Limb (tissue), 2 donors: ENCODE measurements around the gene BCAM.
"Not testable (repeated sequence)": the region's sequence is repeated elsewhere in the genome, so short reads cannot be mapped to it uniquely, and the experiment has no call there.

Source experiments
- DNase-seq, 2 donors: peaks; one replicate each; pipeline ENCODE4 v3.0.0-alpha.2; 2016; ENCODE audit errors: extremely low spot score in 2 of 2

Gene BCAM

GRCh38 chr19:44816301-44816700, 7.4 kb downstream of the BCAM start:
- DNase-seq = peak in 1 of 2 donors; percentile 40

GRCh38 chr19:44817725-44818465, 9.0 kb downstream of the BCAM start:
- DNase-seq = no peak

GRCh38 chr19:44818466-44819031, 9.6 kb downstream of the BCAM start:
- no peak for DNase-seq

DNA sequence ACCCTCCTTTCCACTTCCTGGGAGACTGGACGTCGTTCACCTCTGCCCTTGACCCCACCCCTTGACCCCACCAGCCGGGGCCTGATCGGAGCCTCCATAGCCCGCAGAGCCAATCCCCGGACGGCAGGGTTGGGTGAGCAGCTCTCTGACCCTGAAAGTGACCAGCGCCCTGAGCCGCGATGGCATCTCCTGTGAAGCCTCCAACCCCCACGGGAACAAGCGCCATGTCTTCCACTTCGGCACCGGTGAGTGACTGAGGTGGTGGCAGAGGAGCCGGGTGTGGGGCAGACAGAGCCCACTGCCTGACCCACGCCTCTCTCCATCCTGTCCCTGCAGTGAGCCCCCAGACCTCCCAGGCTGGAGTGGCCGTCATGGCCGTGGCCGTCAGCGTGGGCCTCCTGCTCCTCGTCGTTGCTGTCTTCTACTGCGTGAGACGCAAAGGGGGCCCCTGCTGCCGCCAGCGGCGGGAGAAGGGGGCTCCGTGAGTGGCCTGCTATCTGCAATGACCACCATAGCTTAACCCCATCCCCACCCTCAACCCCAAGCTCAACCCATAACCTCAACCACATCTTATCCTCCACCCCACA, 10.4 kb downstream of the BCAM start:
- no peak for DNase-seq

- DNase-seq = no peak
Observed at GRCh38 chr19:44820648-44821609, 12.0 kb downstream of the BCAM start.

- DNase-seq = no peak
Observed at GRCh38 chr19:44822177-44822576, 13.3 kb downstream of the BCAM start.

DNA sequence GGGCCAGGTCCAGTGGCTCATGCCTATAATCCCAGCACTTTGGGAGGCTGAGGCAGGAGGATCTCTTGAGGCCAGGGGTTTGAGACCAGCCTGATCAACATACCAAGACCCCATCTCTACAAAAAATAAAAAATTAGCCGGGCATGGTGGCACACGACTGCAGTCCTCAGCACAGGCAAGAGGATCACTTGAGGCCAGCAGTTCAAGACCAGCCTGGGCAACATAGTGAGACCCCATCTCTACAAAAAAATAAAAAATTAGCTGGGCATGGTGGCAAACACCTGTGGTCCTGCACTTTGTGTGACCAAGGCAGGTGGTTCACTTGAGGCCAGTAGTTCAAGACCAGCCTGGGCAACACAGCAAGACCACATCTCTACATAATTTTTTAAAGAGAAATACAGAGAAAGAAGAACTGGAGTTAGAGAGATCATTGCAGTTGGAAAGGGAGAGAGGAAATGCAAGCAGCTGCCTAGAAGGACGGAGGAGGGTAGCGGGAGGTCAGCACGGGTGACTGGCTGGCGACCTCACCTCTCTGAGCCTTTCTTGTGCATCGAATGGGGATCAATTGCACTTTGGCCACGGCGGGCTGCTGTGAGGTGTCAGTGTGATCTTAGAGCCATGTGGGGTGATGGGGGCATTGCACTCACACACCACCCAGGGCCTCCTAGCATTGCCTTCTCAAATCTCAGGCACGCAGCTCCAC, 13.9 kb downstream of the BCAM start:
- no peak for DNase-seq

DNA sequence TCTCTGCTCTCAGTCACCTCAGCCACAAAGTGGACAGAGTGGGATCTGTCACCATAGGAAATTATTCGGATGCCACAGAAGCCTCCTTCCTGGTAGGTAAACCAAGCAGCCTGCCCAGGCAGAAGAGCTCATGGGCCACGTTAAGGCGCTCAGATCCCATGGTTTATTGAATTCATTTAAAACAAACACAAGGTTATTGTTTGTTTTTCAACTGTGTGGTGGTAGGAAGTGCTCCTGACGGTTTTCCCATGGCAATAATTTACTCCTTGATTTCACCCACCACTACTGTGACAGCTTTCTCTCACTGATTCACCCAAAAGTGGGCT, 14.4 kb downstream of the BCAM start:
- no peak for DNase-seq

DNA sequence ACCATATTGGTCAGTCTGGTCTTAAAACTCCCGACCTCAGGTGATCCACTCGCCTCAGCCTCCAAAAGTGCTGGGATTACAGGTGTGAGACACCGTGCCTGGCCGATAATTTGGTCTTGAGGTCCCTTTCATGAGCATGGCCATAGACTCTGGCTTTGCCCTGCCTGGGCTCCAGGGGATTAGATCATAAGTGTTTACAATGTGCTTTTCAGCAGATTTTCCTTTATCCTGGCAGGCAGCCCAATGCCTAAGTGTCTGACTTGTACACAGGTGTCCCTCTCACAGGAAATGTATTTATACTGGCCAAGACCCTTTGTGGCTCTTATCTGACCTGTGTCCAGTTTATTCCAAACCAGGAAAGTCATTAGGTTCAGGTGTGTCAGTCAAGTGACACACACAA, 15.9 kb downstream of the BCAM start:
- DNase-seq = no peak

- DNase-seq = not testable (repeated sequence)
Observed at GRCh38 chr19:44832875-44833274, 24.0 kb downstream of the BCAM start.

DNA sequence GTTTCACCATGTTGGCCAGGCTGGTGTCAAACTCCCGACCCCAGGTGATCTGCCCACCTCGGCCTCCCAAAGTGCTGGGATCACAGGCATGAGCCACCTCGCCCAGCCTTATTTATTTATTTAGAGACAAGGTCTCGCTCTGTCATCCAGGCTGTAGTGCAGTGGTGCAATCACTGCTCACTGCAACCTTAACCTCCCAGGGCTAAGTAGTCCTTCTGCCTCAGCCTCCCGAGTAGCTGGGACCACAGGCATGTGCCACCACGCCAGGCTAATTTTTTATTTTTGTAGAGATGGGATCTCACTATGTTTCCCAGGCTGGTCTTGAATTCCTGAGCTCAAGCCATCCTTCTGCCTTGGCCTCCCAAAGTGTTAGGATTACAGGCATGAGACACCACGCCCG, 25.5 kb downstream of the BCAM start:
- not testable (repeated sequence) for DNase-seq

- no peak for DNase-seq
Observed at GRCh38 chr19:44839276-44839675, 30.4 kb downstream of the BCAM start.

DNA sequence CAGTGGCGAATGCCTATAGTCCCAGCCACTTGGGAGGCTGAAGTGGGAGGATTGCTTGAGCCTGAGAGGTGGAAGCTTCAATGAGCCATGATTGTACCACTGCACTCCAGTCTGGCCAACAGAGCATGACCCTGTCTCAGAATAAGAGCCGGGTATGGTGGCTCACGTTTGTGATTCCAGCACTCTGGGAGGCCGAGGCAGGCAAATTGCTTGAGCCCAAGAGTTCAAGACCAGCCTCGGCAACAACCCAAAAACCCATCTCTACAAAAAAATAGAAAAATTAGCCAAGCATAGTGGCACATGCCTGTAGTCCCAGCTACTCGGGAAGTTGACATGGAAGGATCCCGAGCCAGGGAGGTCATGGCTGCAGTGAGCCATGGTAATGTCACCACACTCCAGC, 31.9 kb downstream of the BCAM start:
- DNase-seq = no peak

DNA sequence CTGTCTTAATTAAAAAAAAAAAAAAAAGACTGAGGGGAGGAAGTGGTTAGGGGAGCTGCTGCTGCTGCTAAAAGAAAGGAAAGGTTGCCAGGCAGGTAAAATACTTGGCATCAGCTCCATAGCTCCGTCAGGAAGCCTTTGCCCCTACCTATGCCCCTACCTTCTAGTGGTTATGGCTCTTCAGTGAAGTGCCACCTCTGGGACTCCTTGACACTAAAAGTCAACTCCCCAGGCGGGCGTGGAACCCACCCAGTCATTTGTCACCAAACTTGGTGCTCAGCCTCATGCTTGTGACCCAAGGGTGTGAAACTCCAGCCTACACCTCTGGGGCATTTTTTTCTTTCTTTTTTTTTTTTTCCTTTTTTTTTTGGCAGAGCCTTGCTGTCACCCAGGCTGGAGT, 32.3 kb downstream of the BCAM start:
- no peak for DNase-seq

DNA sequence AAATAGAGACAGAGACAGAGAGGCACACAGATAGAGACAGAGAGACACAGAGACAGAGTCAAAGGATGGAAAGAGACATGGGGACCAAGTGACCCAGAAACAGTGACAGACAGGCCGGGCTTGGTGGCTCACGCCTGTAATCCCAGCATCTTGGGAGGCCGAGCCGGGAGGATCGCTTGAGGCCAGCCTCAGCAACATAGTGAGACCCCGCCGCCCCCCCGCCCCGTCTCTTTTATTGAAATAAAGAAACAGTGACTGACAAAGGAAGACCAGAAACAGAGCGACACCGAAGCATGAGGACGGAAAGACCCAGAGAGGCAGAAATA, 36.3 kb downstream of the BCAM start:
- DNase-seq = no peak

GRCh38 chr19:44845612-44846454, 36.9 kb downstream of the BCAM start, which contains the start of gene NECTIN2:
Gene NECTIN2 (plus strand): TSS chr19:44846297. CDS start chr19:44846526, 229 bp downstream.
- peak; percentile 96 to 100 for DNase-seq

- DNase-seq = peak; percentile 19 to 82
Observed at GRCh38 chr19:44846455-44847143, 37.7 kb downstream of the BCAM start.

- peak; percentile 15 to 75 for DNase-seq
Observed at GRCh38 chr19:44847144-44848035, 38.5 kb downstream of the BCAM start.
